ENCODE results near the gene PHC3.

DNA sequence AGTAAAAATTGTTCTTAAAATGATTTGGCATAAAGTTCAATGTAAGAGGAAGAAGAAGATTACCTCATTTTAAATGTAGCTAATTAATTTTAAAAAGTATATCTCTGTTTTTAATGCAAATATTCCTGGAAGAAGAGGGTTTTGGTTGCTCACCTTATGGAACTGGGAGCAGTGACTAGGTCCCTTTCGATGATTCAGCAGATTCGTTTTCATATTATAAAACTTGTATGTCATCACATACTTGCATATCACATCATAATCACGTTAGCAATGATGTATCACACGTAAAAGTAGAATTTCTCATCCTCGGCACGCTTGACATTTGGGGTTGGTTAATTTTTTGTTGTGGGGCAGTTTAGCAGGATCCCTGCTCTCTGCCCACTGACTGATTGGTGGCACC lies 96.1 kb downstream of the PHC3 start:
- no peak for TF ChIP-seq PPARA (CRISPR knock-in tag; IDR thresholded peaks at IDR 0.05; ENCODE audit: borderline replicate concordance)
- no peak for TF ChIP-seq ZFP30 (CRISPR knock-in tag; IDR thresholded peaks at IDR 0.05)
- TF ChIP-seq, protein P1, sequence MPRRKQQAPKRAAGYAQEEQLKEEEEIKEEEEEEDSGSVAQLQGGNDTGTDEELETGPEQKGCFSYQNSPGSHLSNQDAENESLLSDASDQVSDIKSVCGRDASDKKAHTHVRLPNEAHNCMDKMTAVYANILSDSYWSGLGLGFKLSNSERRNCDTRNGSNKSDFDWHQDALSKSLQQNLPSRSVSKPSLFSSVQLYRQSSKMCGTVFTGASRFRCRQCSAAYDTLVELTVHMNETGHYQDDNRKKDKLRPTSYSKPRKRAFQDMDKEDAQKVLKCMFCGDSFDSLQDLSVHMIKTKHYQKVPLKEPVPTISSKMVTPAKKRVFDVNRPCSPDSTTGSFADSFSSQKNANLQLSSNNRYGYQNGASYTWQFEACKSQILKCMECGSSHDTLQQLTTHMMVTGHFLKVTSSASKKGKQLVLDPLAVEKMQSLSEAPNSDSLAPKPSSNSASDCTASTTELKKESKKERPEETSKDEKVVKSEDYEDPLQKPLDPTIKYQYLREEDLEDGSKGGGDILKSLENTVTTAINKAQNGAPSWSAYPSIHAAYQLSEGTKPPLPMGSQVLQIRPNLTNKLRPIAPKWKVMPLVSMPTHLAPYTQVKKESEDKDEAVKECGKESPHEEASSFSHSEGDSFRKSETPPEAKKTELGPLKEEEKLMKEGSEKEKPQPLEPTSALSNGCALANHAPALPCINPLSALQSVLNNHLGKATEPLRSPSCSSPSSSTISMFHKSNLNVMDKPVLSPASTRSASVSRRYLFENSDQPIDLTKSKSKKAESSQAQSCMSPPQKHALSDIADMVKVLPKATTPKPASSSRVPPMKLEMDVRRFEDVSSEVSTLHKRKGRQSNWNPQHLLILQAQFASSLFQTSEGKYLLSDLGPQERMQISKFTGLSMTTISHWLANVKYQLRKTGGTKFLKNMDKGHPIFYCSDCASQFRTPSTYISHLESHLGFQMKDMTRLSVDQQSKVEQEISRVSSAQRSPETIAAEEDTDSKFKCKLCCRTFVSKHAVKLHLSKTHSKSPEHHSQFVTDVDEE (CRISPR knock-in tag; IDR thresholded peaks at IDR 0.05): no peak

Data from SK-N-SH treated with all-trans-retinoic acid at 6 μM for 48 hours (cell line).